ENCODE measurements around the gene LMNTD2.

The LMNTD2 gene

DNA sequence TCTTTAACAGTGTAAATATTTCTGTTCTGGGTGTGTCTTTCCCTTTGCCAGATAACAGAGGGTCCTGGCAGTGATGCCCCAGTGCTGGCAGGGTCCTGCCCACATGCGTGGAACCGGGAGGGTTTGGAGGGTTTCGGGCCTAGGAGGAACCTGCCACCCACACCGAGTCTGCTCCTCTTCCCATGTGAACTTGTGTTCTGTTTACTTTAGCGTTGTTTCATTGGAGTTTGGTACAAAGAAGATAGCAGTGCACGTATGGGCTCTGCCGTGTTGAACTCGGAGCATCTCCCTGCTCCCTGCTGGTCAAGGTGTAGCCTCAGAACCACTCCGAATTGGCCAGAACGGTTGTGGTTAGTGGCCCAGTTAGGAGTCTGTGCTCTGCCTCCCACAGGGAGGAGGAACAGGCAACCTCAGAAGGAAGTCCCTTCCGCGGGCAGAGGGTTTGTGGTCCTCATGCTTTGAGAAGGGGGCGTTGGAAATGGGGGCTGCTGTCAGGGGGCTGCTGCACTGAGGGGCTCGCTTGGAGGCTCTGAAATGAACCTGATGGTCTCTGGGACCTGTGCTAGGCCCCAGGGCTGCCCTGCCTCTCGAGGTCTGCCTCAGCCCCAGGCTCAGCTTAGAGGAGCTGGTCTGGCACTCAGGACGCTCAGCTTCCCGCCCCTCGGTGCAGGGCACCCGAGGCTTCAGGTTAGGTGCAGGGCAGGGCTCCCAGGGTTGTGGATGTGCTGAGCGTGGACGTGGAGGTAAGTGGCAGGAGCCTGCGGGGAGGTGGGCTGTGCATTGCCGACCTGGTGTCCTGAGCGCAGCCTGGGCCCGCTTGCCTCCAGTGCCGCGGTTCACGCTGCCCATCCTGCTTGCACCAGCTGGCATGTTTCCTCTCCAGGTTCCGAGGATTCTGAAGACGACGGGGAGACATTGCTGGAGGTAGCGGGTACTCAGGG lies 26.1 kb upstream of the LMNTD2 start:
- Histone ChIP-seq H3K9ac (ENCODE audit: low read length) (no peak overlapping the region), H3K4me1 (ENCODE audit: control insufficient read depth, insufficient read depth, low read length) (no peaks in the 10 kb centered on the region), H3K36me3 (ENCODE audit: control insufficient read depth, insufficient read depth, low read length) (peaks cover 77% of the 10 kb centered on the region), H3K27ac (ENCODE audit: low read depth, low read length) (no peak overlapping the region), H3K4me3 (ENCODE audit: low read depth, low read length) (no peak overlapping the region), H3K9me3 (ENCODE audit: control insufficient read depth, insufficient read depth, low read depth, low read length) (no peaks in the 10 kb centered on the region), H3K27me3 (ENCODE audit: control insufficient read depth, insufficient read depth, low read length) (no peaks in the 10 kb centered on the region)

DNA sequence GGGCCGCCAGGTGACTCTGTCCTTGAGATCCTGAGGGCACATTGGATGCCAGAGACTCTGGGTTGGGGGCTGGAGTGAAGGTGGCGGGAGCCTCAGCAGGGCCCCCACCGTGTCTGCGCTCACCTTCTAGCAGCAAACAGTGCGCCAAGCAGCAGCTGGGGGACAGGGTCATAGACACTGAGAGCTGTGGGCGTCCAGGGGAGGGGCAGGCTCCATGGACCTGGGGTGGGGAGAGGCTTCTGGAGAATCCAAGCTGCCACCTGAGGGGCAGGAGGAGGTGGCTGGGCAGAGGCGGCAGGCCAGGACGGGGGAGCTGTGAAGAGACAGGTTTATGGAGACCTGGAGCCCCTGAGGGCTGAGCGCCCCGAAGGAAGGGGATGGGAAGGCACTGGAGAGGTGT lies 23.7 kb upstream of the LMNTD2 start:
- H3K9me3 ChIP-seq (ENCODE audit: control insufficient read depth, insufficient read depth, low read depth, low read length), result no peaks in the 10 kb centered on the region
- no peak overlapping the region for H3K9ac ChIP-seq (ENCODE audit: low read length)
- no peaks in the 10 kb centered on the region for H3K4me1 ChIP-seq (ENCODE audit: control insufficient read depth, insufficient read depth, low read length)
- H3K36me3 ChIP-seq (ENCODE audit: control insufficient read depth, insufficient read depth, low read length), result peaks cover 61% of the 10 kb centered on the region
- H3K27ac ChIP-seq (ENCODE audit: low read depth, low read length), result no peak overlapping the region
- H3K27me3 ChIP-seq (ENCODE audit: control insufficient read depth, insufficient read depth, low read length), result no peaks in the 10 kb centered on the region
- H3K4me3 ChIP-seq (ENCODE audit: low read depth, low read length), result no peak overlapping the region

DNA sequence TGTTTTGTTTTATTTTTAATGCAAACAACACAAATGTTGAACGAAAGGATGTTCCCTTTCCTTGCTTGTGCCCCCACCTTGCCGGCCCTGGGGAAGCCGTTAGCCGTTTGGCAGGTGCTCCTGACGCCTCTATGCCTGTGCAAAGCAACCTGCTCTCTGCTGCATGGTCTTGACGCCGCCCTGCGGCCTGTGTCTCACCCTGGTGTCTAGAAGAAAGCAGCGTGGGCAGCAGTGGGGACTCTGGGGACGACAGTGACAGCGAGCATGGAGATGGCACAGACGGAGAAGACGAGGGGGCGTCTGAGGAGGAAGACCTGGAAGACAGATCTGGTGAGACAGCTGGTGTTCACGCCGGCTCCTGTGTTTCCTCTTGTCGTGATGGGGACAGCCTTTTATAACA lies 21.2 kb upstream of the LMNTD2 start:
- Histone ChIP-seq H3K4me3 (ENCODE audit: low read depth, low read length) (no peak overlapping the region), H3K4me1 (ENCODE audit: control insufficient read depth, insufficient read depth, low read length) (peaks cover 14% of the 10 kb centered on the region), H3K36me3 (ENCODE audit: control insufficient read depth, insufficient read depth, low read length) (peaks cover 41% of the 10 kb centered on the region), H3K27ac (ENCODE audit: low read depth, low read length) (no peak overlapping the region), H3K27me3 (ENCODE audit: control insufficient read depth, insufficient read depth, low read length) (no peaks in the 10 kb centered on the region), H3K9me3 (ENCODE audit: control insufficient read depth, insufficient read depth, low read depth, low read length) (no peaks in the 10 kb centered on the region), H3K9ac (ENCODE audit: low read length) (no peak overlapping the region)

DNA sequence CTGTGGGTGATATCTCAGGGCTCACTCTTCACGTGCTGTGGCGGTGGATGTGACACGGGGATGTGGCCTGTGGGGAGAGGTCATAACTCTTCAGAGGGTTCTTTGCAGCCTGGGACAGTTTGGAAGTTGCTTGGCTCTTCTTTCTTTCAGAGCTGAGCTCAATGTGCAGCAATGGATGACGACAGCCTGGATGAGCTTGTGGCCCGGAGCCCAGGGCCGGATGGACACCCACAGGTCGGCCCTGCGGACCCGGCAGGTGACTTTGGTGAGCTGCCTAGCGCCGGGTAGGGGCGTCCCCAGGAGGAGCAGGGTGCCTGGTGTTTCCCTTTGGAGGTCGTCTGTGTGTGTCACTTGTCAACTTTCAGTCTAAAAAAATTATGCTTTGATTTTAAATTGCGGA lies 20.8 kb upstream of the LMNTD2 start:
- no peak overlapping the region for H3K4me3 ChIP-seq (ENCODE audit: low read depth, low read length)
- H3K4me1 ChIP-seq (ENCODE audit: control insufficient read depth, insufficient read depth, low read length), result peaks cover 14% of the 10 kb centered on the region
- H3K9me3 ChIP-seq (ENCODE audit: control insufficient read depth, insufficient read depth, low read depth, low read length), result no peaks in the 10 kb centered on the region
- H3K36me3 ChIP-seq (ENCODE audit: control insufficient read depth, insufficient read depth, low read length), result peaks cover 37% of the 10 kb centered on the region
- no peak overlapping the region for H3K27ac ChIP-seq (ENCODE audit: low read depth, low read length)
- no peaks in the 10 kb centered on the region for H3K27me3 ChIP-seq (ENCODE audit: control insufficient read depth, insufficient read depth, low read length)
- no peak overlapping the region for H3K9ac ChIP-seq (ENCODE audit: low read length)

DNA sequence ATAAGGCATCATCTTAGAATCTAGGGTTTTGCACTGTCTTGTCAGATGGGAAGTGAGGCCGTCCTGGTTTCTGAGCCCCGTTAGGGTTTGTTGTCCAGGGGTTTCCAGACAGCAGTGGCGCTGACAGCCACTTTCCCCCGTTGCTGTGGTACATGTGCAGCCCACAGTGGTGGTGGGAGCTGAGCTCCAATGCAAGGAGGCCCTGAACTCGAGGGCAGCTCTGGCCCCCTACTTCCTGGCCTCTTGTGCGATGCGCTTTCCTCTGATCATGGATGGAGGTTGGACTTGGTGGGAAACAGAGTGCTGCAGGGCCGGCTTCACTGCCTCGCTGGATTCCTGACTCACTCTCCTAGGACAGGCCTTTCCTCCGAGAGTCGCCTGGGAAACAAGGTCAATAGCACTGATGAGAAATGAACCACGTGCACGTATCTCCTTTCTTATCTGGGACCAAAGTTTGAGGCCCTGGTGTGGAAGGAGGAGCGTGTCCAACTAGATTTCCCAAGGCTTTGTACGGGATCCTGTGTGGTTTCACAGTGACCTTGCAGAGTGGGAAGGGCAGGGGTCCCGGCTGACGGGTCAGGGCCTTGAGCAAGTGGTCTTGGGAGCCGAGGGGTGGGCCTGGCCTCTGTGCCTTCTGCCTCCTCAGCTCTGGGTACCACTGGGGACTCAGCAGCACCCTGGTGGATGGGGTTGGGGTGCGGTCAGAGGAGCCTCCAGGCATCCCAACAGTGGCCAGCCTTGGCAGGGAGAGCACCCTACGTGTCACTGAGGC lies 19.5 kb upstream of the LMNTD2 start:
- H3K36me3 ChIP-seq (ENCODE audit: control insufficient read depth, insufficient read depth, low read length), result peaks cover 31% of the 10 kb centered on the region
- H3K4me3 ChIP-seq (ENCODE audit: low read depth, low read length), result no peak overlapping the region
- H3K27ac ChIP-seq (ENCODE audit: low read depth, low read length), result no peak overlapping the region
- H3K9me3 ChIP-seq (ENCODE audit: control insufficient read depth, insufficient read depth, low read depth, low read length), result no peaks in the 10 kb centered on the region
- peaks cover 6% of the 10 kb centered on the region for H3K27me3 ChIP-seq (ENCODE audit: control insufficient read depth, insufficient read depth, low read length)
- H3K4me1 ChIP-seq (ENCODE audit: control insufficient read depth, insufficient read depth, low read length), result peaks cover 15% of the 10 kb centered on the region
- H3K9ac ChIP-seq (ENCODE audit: low read length), result peak overlapping the region; percentile 19

DNA sequence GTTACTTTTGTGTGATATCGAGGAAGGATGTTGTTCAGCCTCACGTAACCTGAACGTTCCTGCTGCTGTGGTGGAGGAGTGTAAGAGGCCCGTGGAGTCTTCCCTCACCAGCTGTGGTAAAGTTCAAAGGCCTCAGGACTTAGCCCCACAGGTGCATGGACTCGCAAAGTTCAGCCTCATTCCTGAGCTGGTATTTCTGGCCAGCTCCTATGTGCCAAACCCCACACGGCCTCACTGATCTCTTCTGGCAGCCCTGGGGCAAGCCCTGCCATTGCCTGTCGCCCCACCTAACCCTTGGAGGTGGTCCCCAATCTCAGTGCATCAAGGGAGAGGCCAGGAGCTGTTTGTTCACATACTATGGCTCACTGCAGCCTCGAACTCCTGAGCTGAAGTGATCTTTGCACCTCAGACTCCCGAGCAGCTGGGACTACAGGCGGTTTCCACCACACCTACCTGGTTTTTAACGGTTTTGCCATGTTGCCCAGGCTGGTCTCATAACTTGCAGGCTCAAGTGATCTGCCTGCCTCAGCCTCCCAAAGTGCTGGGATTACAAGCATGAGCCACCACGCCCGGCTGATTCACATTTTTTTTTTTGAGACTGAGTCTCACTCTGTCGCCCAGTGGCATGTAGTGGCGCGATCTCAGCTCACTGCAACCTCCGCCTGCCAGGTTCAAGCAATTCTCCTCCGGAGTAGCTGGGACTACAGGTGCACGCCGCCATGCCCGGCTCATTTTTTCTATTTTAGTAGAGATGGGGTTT lies 17.9 kb upstream of the LMNTD2 start:
- peaks cover 16% of the 10 kb centered on the region for H3K27me3 ChIP-seq (ENCODE audit: control insufficient read depth, insufficient read depth, low read length)
- H3K9ac ChIP-seq (ENCODE audit: low read length), result no peak overlapping the region
- peaks cover 21% of the 10 kb centered on the region for H3K36me3 ChIP-seq (ENCODE audit: control insufficient read depth, insufficient read depth, low read length)

DNA sequence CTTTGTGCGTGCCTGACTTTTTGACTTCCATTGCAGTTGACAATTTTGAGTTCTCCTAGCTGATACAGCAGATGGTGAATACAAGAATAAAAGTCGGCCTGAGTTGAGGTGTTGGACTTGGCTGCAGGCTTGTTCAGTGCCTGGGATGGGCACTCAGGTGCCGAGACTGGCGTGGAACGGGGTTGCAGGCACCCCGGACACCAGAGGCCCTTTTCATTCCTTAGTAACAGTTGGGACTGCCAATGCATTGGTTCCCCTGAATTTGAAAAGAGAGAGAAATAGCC lies 17.0 kb upstream of the LMNTD2 start:
- peaks cover 23% of the 10 kb centered on the region for H3K4me1 ChIP-seq (ENCODE audit: control insufficient read depth, insufficient read depth, low read length)
- H3K27ac ChIP-seq (ENCODE audit: low read depth, low read length), result no peak overlapping the region
- H3K4me3 ChIP-seq (ENCODE audit: low read depth, low read length), result peak overlapping the region; percentile 99
- peaks cover 19% of the 10 kb centered on the region for H3K36me3 ChIP-seq (ENCODE audit: control insufficient read depth, insufficient read depth, low read length)
- peak overlapping the region; percentile 99 for H3K9ac ChIP-seq (ENCODE audit: low read length)
- no peaks in the 10 kb centered on the region for H3K9me3 ChIP-seq (ENCODE audit: control insufficient read depth, insufficient read depth, low read depth, low read length)
- H3K27me3 ChIP-seq (ENCODE audit: control insufficient read depth, insufficient read depth, low read length), result peaks cover 20% of the 10 kb centered on the region

More for the DNA sequence above, 17.9 kb upstream of the LMNTD2 start:
- peak overlapping the region; percentile 99; the same call in 1 of the 2 replicates for H3K4me3 ChIP-seq (ENCODE audit: low read depth, low read length)
- no peak overlapping the region; the same call in 1 of the 2 replicates for H3K27ac ChIP-seq (ENCODE audit: low read depth, low read length)
- H3K4me1 ChIP-seq (ENCODE audit: control insufficient read depth, insufficient read depth, low read length), result peaks cover 23% of the 10 kb centered on the region
- H3K9me3 ChIP-seq (ENCODE audit: control insufficient read depth, insufficient read depth, low read depth, low read length), result no peaks in the 10 kb centered on the region

DNA sequence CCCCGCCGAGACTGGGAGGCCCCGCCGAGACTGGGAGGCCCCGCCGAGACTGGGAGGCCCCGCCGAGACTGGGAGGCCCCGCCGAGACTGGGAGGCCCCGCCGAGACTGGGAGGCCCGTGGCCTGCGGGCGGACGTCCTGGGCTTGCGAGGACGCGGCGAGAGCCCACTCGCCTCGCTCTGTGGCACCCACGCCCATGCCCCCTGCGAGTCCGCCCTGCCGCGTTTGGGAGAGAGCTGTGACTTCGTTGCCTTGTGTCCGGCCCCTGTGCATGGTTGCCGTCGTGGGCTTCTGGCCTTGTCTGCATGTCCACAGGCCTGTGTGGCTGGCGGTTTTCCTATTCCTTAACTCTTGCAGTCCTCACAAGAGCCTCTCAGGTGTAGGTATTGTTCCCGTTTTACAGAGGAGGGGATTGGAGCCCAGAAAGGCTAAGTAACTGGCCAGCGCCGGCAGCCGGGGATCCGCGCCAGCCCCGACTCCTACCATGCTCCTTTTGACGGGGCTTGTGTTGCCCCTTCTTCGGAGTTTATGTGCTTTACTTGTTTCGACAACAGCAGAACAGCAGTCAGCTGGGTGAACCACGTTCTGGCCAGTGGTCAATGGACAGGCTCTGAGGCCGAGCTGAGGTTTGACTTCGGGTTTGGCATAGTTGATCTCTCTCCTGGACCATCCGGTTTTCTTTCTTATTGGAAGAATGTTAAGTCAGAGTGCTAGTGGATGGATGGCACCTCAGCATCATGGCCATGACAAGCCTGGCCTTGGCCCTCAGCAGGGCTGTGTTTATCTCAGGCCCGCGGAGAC lies 16.5 kb upstream of the LMNTD2 start:
- Histone ChIP-seq H3K27ac (ENCODE audit: low read depth, low read length) (peak overlapping the region; percentile 81; the same call in 1 of the 2 replicates), H3K4me1 (ENCODE audit: control insufficient read depth, insufficient read depth, low read length) (peaks cover 24% of the 10 kb centered on the region), H3K36me3 (ENCODE audit: control insufficient read depth, insufficient read depth, low read length) (peaks cover 15% of the 10 kb centered on the region), H3K9me3 (ENCODE audit: control insufficient read depth, insufficient read depth, low read depth, low read length) (no peaks in the 10 kb centered on the region), H3K9ac (ENCODE audit: low read length) (peak overlapping the region; percentile 99), H3K4me3 (ENCODE audit: low read depth, low read length) (peak overlapping the region; percentile 99), H3K27me3 (ENCODE audit: control insufficient read depth, insufficient read depth, low read length) (peaks cover 20% of the 10 kb centered on the region)

DNA sequence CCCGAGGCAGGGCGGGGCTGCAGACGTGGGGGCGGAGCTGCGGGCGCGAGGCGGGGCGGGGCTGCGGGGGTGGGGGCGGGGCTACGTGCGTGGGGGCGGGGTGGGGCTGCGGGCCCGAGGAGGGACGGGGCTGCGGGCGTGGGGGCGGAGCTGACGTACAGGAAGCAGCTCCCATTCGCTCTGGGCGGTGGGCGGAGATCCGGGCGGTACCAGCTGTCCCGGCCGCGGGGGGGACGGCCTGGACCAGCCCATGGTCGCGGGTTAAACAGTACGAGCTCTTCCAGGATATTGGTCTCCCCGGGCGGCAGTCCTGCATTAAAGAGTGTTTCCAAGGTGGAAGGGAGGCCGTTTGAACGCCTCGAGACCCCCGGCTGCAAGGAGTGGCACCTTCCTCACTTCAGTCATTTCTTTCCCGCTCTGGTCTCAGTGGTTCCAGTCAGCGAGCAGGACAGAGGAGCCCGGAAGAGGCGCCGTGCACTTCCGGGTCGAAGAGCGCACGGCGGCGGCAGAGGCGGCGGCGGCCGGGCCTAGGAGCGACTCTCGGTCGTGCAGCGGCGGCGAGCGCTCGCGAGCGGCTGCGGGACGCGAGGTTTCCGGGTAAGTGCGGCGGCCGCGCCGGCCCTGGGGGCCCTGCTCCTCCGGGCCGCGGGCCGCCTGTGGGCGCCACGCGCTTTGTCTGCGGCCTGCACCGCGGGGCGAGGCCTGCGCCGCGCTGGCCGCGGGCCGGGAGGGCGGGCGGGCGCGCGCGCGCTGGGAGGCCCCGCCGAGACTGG lies 15.6 kb upstream of the LMNTD2 start, which contains the start of gene PHRF1:
TSS of gene PHRF1 (plus strand) at position 475 of the 773 bp plus-strand sequence. CDS start 5,043 bp downstream, outside the sequence.
- Histone ChIP-seq H3K9me3 (ENCODE audit: control insufficient read depth, insufficient read depth, low read depth, low read length) (no peaks in the 10 kb centered on the region), H3K9ac (ENCODE audit: low read length) (peak within 1 kb of the TSS; percentile 100), H3K4me3 (ENCODE audit: low read depth, low read length) (peak within 1 kb of the TSS; percentile 99), H3K4me1 (ENCODE audit: control insufficient read depth, insufficient read depth, low read length) (peaks cover 30% of the 10 kb centered on the region), H3K27ac (ENCODE audit: low read depth, low read length) (peak within 1 kb of the TSS; percentile 100), H3K27me3 (ENCODE audit: control insufficient read depth, insufficient read depth, low read length) (peaks cover 20% of the 10 kb centered on the region), H3K36me3 (ENCODE audit: control insufficient read depth, insufficient read depth, low read length) (peaks cover 7% of the 10 kb centered on the region)

All from HUES6 (cell line).